Mesangial cell (primary cell): ENCODE results near the gene BCAT1. TPM values are rescaled to one million over a fixed set of nuclear protein-coding genes. Genes with fewer than 3 reads are reported as not detected.

ENCODE experiments used
- total RNA-seq: library from RNA; depleted of rRNA; stranded (reverse); fragments of >200 nt; gene quantifications from 2 replicates; pipeline ENCODE4 v1.2.3, GENCODE V29; 2015

The BCAT1 gene
- total RNA-seq = 60.5 and 63.4 TPM in 2 replicates

GRCh38 chr12:24948757-24949722, at the start of gene BCAT1:
Gene BCAT1, minus strand, starts transcription at chr12:24949101. Its CDS starts 169 bp downstream, at chr12:24948932.

Other genes with a start within 250 kb of the BCAT1 start
- gene DNAI7, start 246.1 kb upstream of the BCAT1 start, total RNA-seq = 0.13 TPM in 1 of 2 replicates, not detected in the other
- 10.3 and 15.1 TPM in 2 replicates for gene ETFRF1, start 246.1 kb upstream of the BCAT1 start, total RNA-seq